GM10266 (cell line): ENCODE results near the gene USP48.

ENCODE experiments used
- DNase-seq: peaks from one replicate; pipeline ENCODE4 v3.0.0; 2012; ENCODE audit errors: extremely low spot score
- CTCF ChIP-seq: IDR thresholded peaks from 2 replicates; pipeline ENCODE4 v1.5.1; 2012; ENCODE audit warnings: mild to moderate bottlenecking, low read depth; ENCODE audit not compliant: control insufficient read depth, insufficient read depth; ENCODE audit errors: missing control alignments

USP48 gene

GRCh38 chr1:21657456-21658190 is 125.3 kb downstream of the USP48 start:
- TF ChIP-seq CTCF: peak; percentile 20
- DNase-seq: no peak

- no peak for TF ChIP-seq CTCF
- DNase-seq: peak; percentile 45
These were observed 127.2 kb downstream of the USP48 start for GRCh38 chr1:21655748-21656147.

- DNase-seq: no peak
- TF ChIP-seq CTCF: no peak
These were observed 127.7 kb downstream of the USP48 start for GRCh38 chr1:21655259-21655658.

- TF ChIP-seq CTCF: no peak
- DNase-seq: no peak
These were observed 128.7 kb downstream of the USP48 start for GRCh38 chr1:21654209-21654608.

GRCh38 chr1:21653744-21654100 is 129.2 kb downstream of the USP48 start:
- no peak for TF ChIP-seq CTCF
- no peak for DNase-seq

- no peak for TF ChIP-seq CTCF
- DNase-seq: no peak
These were observed 129.8 kb downstream of the USP48 start for GRCh38 chr1:21652937-21653743.
